ENCODE results near the gene TRIM10. TPM values are rescaled to one million over a fixed set of nuclear protein-coding genes. Genes with fewer than 3 reads are reported as not detected.
A peak's percentile ranks its signal among the peaks of the same experiment; 100 is the strongest.
"Not testable (repeated sequence)": the region's sequence is repeated elsewhere in the genome, so short reads cannot be mapped to it uniquely, and the experiment has no call there.

TRIM10 gene
- total RNA-seq, 2 experiments from 2014 or later, result 0.11 to 0.16 TPM

GRCh38 chr6:30118691-30119090 is 42.3 kb downstream of the TRIM10 start:
- CTCF ChIA-PET, result interaction anchor here (0.7 to 1.2 kb wide), 2 partner anchors 12 to 16 kb away, joined by 3 read pairs; no protein-coding TSS in a partner anchor
- H3K36me3 Mint-ChIP-seq (ENCODE audit: low read depth); H3K27ac Mint-ChIP-seq; H3K4me3 Mint-ChIP-seq; POLR2A ChIA-PET; DNase-seq; H3K4me1 Mint-ChIP-seq; H3K9me3 Mint-ChIP-seq (ENCODE audit: low read depth); intact Hi-C loops (cut with DNase I, micrococcal nuclease); ATAC-seq: not testable (repeated sequence)
- peaks cover 10% of the 10 kb centered on the region for H3K27me3 Mint-ChIP-seq

- no peak for ATAC-seq
These were observed 44.3 kb downstream of the TRIM10 start for GRCh38 chr6:30116724-30117123.

GRCh38 chr6:30113841-30114240 is 47.2 kb downstream of the TRIM10 start:
- peaks cover 27% of the 10 kb centered on the region for H3K27me3 Mint-ChIP-seq
- CTCF ChIA-PET, result interaction anchor here (0.5 to 1.6 kb wide), 2 partner anchors 17 to 1276 kb away, joined by 3 to 4 read pairs; no protein-coding TSS in a partner anchor
- no peak overlapping the region for H3K4me3 Mint-ChIP-seq
- H3K4me1 Mint-ChIP-seq, result peaks cover 12% of the 10 kb centered on the region
- no peaks in the 10 kb centered on the region for H3K36me3 Mint-ChIP-seq (ENCODE audit: low read depth)
- POLR2A ChIA-PET, result no interaction called here
- intact Hi-C loops (cut with DNase I, micrococcal nuclease), result no loop called here
- ATAC-seq (no peak), DNase-seq (no peak)
- H3K9me3 Mint-ChIP-seq (ENCODE audit: low read depth), result no peaks in the 10 kb centered on the region
- no peak overlapping the region for H3K27ac Mint-ChIP-seq

More at GRCh38 chr6:30116724-30117123, 44.3 kb downstream of the TRIM10 start:
- DNase-seq, result no peak
- intact Hi-C loops (cut with DNase I, micrococcal nuclease), result no loop called here
- Mint-ChIP-seq H3K27me3 (peaks cover 18% of the 10 kb centered on the region), H3K4me3 (no peak overlapping the region), H3K36me3 (ENCODE audit: low read depth) (no peaks in the 10 kb centered on the region), H3K9me3 (ENCODE audit: low read depth) (no peaks in the 10 kb centered on the region), H3K4me1 (peaks cover 12% of the 10 kb centered on the region), H3K27ac (no peak overlapping the region)
- CTCF ChIA-PET, result interaction anchor here (2.8 kb wide), 1 partner anchor 13 kb away, joined by 12 read pairs; no protein-coding TSS in a partner anchor
- POLR2A ChIA-PET, result no interaction called here

GRCh38 chr6:30113003-30113759 is 47.8 kb downstream of the TRIM10 start, which contains the start of gene TRIM31:
TSS of gene TRIM31 (minus strand) at chr6:30113090. CDS start at chr6:30112805, 285 bp downstream.
- intact Hi-C loops (cut with DNase I, micrococcal nuclease), result no loop called here
- Mint-ChIP-seq H3K27ac (no peak within 1 kb of the TSS), H3K36me3 (ENCODE audit: low read depth) (no peaks in the 10 kb centered on the region), H3K4me3 (no peak within 1 kb of the TSS), H3K9me3 (ENCODE audit: low read depth) (no peaks in the 10 kb centered on the region), H3K27me3 (peaks cover 31% of the 10 kb centered on the region), H3K4me1 (peaks cover 12% of the 10 kb centered on the region)
- DNase-seq (peak; percentile 20), ATAC-seq (peak; percentile 79)
- POLR2A ChIA-PET, result no interaction called here
- CTCF ChIA-PET, result interaction anchor here (0.5 to 1.6 kb wide), 2 partner anchors 18 to 1275 kb away, joined by 3 to 4 read pairs; no protein-coding TSS in a partner anchor

- CTCF ChIA-PET, result interaction anchor here (0.9 to 1.1 kb wide), 2 partner anchors 11 to 20 kb away, joined by 3 read pairs; no protein-coding TSS in a partner anchor
- POLR2A ChIA-PET, result no interaction called here
- H3K27ac Mint-ChIP-seq, result no peak overlapping the region
- H3K9me3 Mint-ChIP-seq (ENCODE audit: low read depth), result no peaks in the 10 kb centered on the region
- H3K4me1 Mint-ChIP-seq, result peaks cover 12% of the 10 kb centered on the region
- ATAC-seq (no peak), DNase-seq (no peak)
- peaks cover 34% of the 10 kb centered on the region for H3K27me3 Mint-ChIP-seq
- no peak overlapping the region for H3K4me3 Mint-ChIP-seq
- intact Hi-C loops (cut with DNase I, micrococcal nuclease), result no loop called here
- H3K36me3 Mint-ChIP-seq (ENCODE audit: low read depth), result no peaks in the 10 kb centered on the region
These were observed 48.5 kb downstream of the TRIM10 start for GRCh38 chr6:30112402-30112994.

GRCh38 chr6:30111266-30111856 is 49.6 kb downstream of the TRIM10 start:
- Mint-ChIP-seq H3K36me3 (ENCODE audit: low read depth) (no peaks in the 10 kb centered on the region), H3K9me3 (ENCODE audit: low read depth) (no peaks in the 10 kb centered on the region), H3K4me3 (no peak overlapping the region), H3K27ac (no peak overlapping the region), H3K27me3 (peaks cover 35% of the 10 kb centered on the region), H3K4me1 (peaks cover 12% of the 10 kb centered on the region)
- ChIA-PET CTCF (interaction anchor here (0.6 to 1.1 kb wide), 3 partner anchors 9 to 96 kb away, joined by 3 read pairs; no protein-coding TSS in a partner anchor), POLR2A (no interaction called here)
- ATAC-seq (no peak), DNase-seq (no peak)
- intact Hi-C loops (cut with DNase I, micrococcal nuclease), result no loop called here

- Mint-ChIP-seq H3K4me1 (peaks cover 32% of the 10 kb centered on the region), H3K27ac (no peak overlapping the region), H3K4me3 (no peak overlapping the region), H3K9me3 (ENCODE audit: low read depth) (no peaks in the 10 kb centered on the region), H3K27me3 (peaks cover 38% of the 10 kb centered on the region), H3K36me3 (ENCODE audit: low read depth) (no peaks in the 10 kb centered on the region)
- ChIA-PET CTCF (interaction anchor here (0.6 to 9.5 kb wide), 12 partner anchors 11 to 471 kb away, joined by 3 to 244 read pairs (median 6); partner anchors contain the start of genes POLR1H and TRIM40), POLR2A (no interaction called here)
- no peak for DNase-seq
- intact Hi-C loops (cut with DNase I, micrococcal nuclease), result loop anchor here (5.0 kb wide), 2 partner anchors 42 to 223 kb away; partner anchors contain the start of genes POLR1H (in 1 of the 2) and TRIM39 (in 1 of the 2)
- no peak for ATAC-seq
These were observed 56.4 kb downstream of the TRIM10 start for GRCh38 chr6:30104661-30105060.

- ChIA-PET POLR2A (no interaction called here), CTCF (interaction anchor here (0.6 to 9.5 kb wide), 24 partner anchors 10 to 396 kb away, joined by 3 to 244 read pairs (median 5); partner anchors contain the start of genes POLR1H and TRIM40)
- no peaks in the 10 kb centered on the region for H3K36me3 Mint-ChIP-seq (ENCODE audit: low read depth)
- ATAC-seq, result no peak
- no peak overlapping the region for H3K27ac Mint-ChIP-seq
- no peaks in the 10 kb centered on the region for H3K9me3 Mint-ChIP-seq (ENCODE audit: low read depth)
- H3K27me3 Mint-ChIP-seq, result peaks cover 45% of the 10 kb centered on the region
- intact Hi-C loops (cut with DNase I, micrococcal nuclease), result loop anchor here (1.0 to 5.0 kb wide), 6 partner anchors 27 to 223 kb away; partner anchors contain the start of genes POLR1H (in 1 of the 2), PPP1R11 (in 1 of the 2), TRIM26 (in 1 of the 2) and TRIM39 (in 1 of the 2)
- H3K4me1 Mint-ChIP-seq, result peaks cover 32% of the 10 kb centered on the region
- peak overlapping the region; percentile 73 for H3K4me3 Mint-ChIP-seq
- no peak for DNase-seq
These were observed 57.2 kb downstream of the TRIM10 start for GRCh38 chr6:30103872-30104179.

- DNase-seq (peak; percentile 90), ATAC-seq (peak; percentile 79)
- H3K9me3 Mint-ChIP-seq (ENCODE audit: low read depth), result no peaks in the 10 kb centered on the region
- peaks cover 36% of the 10 kb centered on the region for H3K4me1 Mint-ChIP-seq
- H3K36me3 Mint-ChIP-seq (ENCODE audit: low read depth), result no peaks in the 10 kb centered on the region
- peaks cover 47% of the 10 kb centered on the region for H3K27me3 Mint-ChIP-seq
- peak overlapping the region; percentile 73 for H3K4me3 Mint-ChIP-seq
- peak overlapping the region; percentile 65 for H3K27ac Mint-ChIP-seq
- POLR2A ChIA-PET, result interaction anchor here (0.6 kb wide), 2 partner anchors 29 to 39 kb away, joined by 3 to 4 read pairs; no protein-coding TSS in a partner anchor
- intact Hi-C loops (cut with DNase I, micrococcal nuclease), result loop anchor here (1.0 to 5.0 kb wide), 7 partner anchors 28 to 224 kb away; partner anchors contain the start of genes POLR1H (in 2 of the 2), PPP1R11 (in 1 of the 2), TRIM26 (in 1 of the 2) and TRIM39 (in 1 of the 2)
- CTCF ChIA-PET, result interaction anchor here (0.6 to 9.5 kb wide), 25 partner anchors 9 to 395 kb away, joined by 3 to 244 read pairs (median 4); partner anchors contain the start of genes POLR1H and TRIM40
These were observed 57.8 kb downstream of the TRIM10 start for GRCh38 chr6:30102970-30103871.

GRCh38 chr6:30102414-30102969 is 58.5 kb downstream of the TRIM10 start:
- H3K9me3 Mint-ChIP-seq (ENCODE audit: low read depth), result no peaks in the 10 kb centered on the region
- H3K4me1 Mint-ChIP-seq, result peaks cover 41% of the 10 kb centered on the region
- CTCF ChIA-PET, result interaction anchor here (0.7 to 9.5 kb wide), 21 partner anchors 8 to 364 kb away, joined by 3 to 244 read pairs (median 6); partner anchors contain the start of gene POLR1H
- peak overlapping the region; percentile 20 for H3K27ac Mint-ChIP-seq
- DNase-seq (peak; percentile 17), ATAC-seq (peak; percentile 21)
- POLR2A ChIA-PET, result interaction anchor here (0.9 kb wide), 1 partner anchor 138 kb away, joined by 3 read pairs; no protein-coding TSS in a partner anchor
- H3K4me3 Mint-ChIP-seq, result peak overlapping the region; percentile 73
- H3K27me3 Mint-ChIP-seq, result peaks cover 44% of the 10 kb centered on the region
- intact Hi-C loops (cut with DNase I, micrococcal nuclease), result loop anchor here (1.0 to 5.0 kb wide), 3 partner anchors 40 to 225 kb away; partner anchors contain the start of genes POLR1H (in 2 of the 2) and TRIM39 (in 1 of the 2)
- no peaks in the 10 kb centered on the region for H3K36me3 Mint-ChIP-seq (ENCODE audit: low read depth)

Data from activated CD4-positive, alpha-beta T cell treated with anti-CD3 and anti-CD28 coated beads for 36 hours (primary cell).